Inflammatory macrophage (primary cell): ENCODE measurements around the gene NEIL1.
"Not testable (repeated sequence)": the region's sequence is repeated elsewhere in the genome, so short reads cannot be mapped to it uniquely, and the experiment has no call there.

Source experiments
- DNase-seq, 2 donors: peaks; one replicate each; pipeline ENCODE4 v3.0.0-alpha.2; 2020 to 2022

NEIL1 gene

DNA sequence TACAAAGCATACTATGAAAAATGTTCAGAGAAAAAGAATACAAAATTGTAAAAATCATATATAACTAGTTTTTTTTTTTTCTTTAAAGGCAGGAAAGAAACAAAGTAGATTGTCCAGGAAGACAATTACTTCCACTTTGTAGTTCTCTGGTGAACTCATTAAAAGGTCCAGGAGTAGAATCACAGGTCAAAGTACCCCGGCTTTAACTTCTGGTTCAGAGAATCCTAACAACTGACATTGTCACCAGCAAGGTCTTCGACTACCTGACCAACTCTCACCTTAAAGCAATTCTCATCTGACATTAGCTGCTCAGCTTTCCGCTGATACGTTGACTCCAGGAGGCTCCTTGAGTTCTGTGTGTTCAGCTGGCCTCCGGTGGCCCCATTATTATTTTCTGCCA is 37.1 kb downstream of the NEIL1 start:
- not testable (repeated sequence) for DNase-seq

- no peak for DNase-seq
Observed at GRCh38 chr15:75389791-75390382, 43.0 kb downstream of the NEIL1 start.

- DNase-seq, result no peak
Observed at GRCh38 chr15:75397494-75397893, 50.7 kb downstream of the NEIL1 start.

GRCh38 chr15:75403892-75404291 is 57.1 kb downstream of the NEIL1 start:
- no peak for DNase-seq
